ENCODE results near the gene RBM28.
"Not testable (repeated sequence)": the region's sequence is repeated elsewhere in the genome, so short reads cannot be mapped to it uniquely, and the experiment has no call there.

Gene RBM28

DNA sequence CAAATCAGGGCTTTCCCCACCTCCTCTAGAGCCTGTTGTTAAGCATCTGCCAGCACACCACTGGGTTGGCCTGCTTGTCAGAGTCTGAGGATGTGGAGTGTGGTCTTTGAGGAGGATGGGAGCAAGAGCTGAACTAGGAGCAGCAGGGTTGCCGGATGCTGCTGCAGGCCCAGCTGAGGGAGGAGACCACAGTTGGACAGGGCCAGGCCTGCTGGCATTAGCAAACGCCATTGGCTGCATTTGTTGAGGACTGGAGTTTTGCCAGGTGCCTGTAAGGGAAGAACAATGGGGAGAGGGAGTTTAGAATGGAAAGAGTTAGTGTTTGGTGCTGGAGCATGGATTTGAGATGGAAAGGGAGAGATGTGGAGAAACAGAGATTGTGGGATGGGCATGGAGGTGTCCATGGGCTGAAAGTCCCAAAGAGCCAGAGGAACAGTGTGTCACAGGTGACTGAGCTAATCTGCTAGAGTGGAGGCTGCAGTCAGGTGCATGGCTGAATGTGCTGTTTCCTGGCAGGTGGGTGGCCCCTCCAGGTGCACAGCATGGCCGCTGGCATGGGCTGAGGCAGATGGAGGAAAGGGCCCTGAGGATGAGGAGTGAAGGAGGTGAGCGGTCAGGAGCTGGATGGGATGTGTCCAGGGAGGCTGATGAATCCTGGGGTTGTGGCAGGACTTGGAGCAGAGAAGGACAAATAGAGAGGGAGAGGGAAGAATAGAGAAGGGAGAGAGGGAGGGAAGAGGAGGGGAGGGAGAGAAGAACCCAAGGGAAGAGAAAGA lies 61.9 kb downstream of the RBM28 start:
- DNase-seq, result no peak

DNA sequence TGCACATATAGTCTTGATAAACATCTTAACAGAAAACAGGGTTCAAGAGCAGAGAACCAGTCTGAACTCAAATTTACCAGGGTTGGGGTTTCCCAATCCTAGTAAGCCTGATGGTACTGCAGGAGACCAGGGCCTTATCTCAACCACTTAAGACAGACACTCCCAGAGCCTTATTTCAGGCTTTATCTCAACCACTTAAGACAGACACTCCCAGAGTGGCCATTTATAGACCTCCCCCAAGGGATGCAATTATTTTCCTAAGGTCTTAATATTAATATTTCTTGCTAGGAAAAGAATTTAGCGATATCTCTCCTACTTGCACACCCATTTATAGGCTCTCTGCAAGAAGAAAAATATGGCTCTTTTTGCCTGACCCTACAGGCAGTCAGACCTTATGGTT lies 63.3 kb downstream of the RBM28 start:
- not testable (repeated sequence) for DNase-seq

DNA sequence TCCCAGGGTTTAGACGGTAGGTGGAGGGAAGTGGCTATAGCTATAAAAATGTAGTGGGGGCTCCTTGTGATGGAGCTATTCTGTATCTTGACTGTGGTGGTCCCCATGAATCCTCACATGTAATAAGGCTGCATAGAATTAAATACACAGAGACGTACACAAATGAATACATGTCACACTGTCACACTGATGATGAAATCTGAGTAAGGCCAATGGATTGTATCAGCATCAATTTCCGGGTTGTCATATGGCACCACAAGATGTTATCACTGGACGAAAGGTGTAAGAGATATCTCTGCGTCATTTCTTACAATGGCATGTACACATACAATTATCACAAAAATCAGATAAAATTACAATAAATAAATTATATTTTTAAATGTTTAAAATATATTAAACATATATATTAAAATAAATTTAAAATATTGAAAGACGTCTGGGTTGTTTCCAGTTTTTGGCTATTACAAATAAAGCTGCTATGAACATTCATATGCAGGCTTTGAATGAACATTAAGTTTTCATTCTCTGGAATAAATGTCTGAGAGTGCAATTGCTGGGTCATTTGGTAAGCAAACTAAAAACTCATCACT lies 64.5 kb downstream of the RBM28 start:
- no peak for DNase-seq

- no peak for DNase-seq
Observed at GRCh38 chr7:128278366-128278765, 65.3 kb downstream of the RBM28 start.

- no peak for DNase-seq
Observed at GRCh38 chr7:128275681-128276080, 68.0 kb downstream of the RBM28 start.

DNA sequence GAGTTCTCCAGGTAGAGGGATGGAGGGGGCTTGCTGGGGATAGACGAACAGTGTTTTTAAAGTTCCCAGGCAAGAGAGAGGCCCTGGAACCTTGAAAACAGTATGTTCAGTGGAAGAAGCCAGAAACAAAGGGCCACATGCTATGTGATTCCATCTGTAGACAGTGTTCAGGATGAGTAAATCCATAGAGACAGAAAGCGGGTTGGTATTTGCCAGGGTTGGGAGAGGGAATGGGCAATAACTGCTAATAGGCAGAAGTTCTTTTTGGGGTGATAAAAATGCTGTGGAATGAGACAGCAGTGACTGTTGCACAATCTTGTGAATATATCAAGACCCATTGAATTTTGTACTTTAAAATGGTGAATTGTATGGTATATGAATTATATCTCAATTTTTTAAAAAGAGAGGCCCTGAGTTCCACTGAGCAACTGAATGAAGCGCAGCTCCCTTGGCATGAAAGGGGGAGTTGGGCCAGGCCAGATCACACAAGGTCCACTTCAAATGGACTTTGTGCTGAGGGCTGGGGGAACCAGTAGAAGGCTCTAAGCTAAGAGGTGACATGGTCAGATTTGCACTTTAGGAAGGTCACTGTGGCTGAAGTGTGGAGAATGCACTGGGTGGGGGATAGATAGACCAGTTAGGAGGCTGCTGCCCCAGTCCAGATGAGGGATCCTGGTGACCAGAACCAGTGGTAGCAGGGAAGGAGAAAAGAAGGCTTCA lies 68.7 kb downstream of the RBM28 start:
- DNase-seq, result no peak

DNA sequence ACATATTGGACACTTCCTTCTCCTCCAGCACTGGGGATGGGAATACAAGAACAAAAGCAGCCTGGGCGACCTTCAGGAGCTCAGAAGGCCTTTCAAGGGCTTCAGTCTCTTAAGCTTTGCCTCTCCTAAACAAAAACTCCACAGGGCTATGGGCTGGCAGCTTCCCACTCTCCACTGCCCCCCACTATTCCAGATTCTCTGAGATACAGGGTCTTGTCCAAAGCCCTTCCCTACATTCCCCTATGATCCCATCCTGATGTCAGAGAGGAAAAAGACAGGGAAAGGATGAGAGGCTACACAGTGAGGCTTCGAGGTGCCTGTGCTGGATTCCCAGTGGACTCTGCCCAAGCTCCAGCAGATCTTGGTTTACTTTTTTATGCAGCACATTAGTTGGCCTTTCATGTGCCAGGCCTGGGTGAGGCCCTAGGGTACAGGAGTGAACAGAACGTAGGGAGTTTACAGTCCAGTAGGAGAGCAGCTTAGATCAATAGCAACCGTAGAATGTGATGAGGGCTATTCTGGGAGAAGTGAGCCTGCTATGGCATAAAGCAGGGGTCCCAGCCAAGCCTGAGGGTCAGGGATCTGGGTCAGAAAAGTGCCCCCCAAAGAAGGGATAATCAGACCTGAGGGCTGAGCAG lies 69.3 kb downstream of the RBM28 start:
- DNase-seq, result no peak

GRCh38 chr7:128271942-128272481 lies 71.7 kb downstream of the RBM28 start:
- no peak for DNase-seq

DNA sequence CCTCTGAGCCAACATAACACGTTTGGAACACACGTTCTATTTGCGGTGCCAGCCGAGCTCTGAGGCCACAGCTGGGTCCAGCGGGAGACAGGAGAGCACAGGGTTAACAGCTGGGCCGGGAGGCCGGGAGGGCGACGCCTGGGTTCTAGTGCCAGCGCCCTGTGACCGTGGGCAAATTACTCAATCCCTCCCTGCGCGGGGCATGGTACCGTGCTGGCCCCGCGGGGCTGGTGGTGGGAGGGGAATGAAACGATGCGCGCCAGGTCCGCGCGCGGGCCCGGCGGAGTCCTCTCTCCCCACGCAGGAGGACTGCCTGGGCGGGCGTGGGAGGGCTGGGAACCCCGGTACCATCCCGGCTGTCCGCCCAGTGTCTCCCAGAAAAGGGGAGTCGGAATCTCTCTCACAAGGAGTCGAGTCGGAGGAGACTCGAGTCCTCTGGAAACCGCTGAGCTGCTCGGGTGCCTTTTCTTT lies 72.2 kb downstream of the RBM28 start:
- DNase-seq, result no peak

DNA sequence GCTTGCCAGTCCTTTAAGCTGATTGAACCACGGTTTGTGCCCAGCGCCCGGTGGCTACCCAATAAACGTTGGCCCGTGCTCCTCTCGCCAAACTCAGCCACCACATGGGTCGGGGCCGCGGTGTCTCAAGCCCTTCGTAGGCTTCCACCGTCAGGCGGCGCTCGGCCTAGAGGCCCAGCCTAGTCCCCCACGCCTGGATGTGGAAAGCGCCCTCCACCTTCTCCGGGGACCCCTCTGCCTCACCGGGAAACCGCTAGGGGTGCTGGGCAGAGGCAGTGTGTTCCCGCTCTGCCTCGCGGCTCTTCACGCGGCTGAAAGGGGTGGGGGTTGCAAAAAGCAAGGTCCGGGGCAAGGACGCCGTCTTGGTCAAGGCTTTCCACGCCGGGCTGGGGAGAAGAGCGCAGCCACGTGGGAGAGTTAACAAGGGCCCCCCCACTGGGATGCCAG lies 72.9 kb downstream of the RBM28 start:
- DNase-seq, result no peak

DNA sequence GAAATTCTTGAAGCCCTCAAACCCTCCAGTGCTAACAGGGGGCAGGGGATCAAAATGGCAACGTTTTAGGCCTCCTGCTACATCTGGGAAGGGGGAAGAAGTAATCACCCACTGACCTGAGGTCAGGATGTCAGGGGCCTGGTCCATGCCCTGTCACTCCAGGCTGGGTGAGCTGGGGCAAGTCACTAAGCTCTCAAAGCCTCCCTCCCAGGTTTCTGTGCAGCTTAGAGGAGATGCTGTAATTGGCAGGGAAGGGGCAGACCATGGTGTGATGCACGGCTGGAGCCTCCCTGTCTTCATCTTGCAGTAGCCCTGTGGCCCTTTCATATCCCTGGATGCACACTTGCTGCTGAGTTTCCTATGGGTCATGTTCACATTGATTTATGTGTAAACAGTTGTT lies 75.5 kb downstream of the RBM28 start:
- DNase-seq, result no peak

GRCh38 chr7:128267595-128267924 lies 76.1 kb downstream of the RBM28 start:
- DNase-seq, result no peak

- DNase-seq, result peak; percentile 29 to 45
Observed at GRCh38 chr7:128266883-128267594, 76.7 kb downstream of the RBM28 start.

GRCh38 chr7:128266529-128266882 lies 77.2 kb downstream of the RBM28 start:
- no peak for DNase-seq

DNA sequence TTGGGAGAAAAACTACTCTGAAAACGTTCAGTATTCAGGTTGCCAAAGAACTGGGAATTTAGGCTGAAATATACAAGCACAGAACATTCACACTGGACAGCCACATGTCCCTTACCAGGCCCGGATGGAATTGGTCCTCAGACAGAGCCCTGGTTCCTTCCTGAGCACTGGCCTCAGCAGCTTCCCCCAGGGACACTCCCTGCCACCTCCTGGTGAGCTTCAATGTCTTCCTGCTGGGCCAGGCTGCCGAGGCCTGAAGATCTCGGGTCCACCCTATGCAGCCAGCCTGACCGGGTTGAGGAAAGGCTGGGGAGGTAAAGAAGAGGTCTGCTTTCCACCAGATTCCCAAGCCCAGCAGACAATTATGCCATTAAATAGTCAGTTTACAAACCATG lies 77.8 kb downstream of the RBM28 start:
- no peak for DNase-seq

GRCh38 chr7:128265156-128265905 lies 78.4 kb downstream of the RBM28 start:
- DNase-seq, result no peak

GRCh38 chr7:128264477-128264876 lies 79.2 kb downstream of the RBM28 start:
- no peak for DNase-seq

DNA sequence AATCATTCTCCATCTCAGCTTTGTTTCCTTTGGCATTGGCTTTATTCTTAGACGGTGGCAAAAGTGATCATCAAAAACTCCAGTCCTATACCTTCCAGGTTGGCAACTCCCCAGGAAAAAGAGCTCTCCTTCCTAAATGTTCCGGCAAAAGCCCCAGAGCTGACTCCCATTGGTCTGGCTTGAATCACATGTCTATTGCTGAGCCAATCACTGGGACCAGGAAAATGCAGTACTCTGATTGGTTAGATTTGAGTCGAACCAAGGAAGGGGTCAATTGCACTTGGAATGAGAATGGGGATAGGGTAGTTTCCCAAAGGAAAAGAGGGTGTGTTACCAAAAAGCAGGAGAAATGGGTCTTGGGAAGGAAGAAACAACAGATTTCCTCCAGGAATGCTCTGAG lies 80.3 kb downstream of the RBM28 start:
- no peak for DNase-seq

GRCh38 chr7:128262273-128263028 lies 81.3 kb downstream of the RBM28 start:
- no peak for DNase-seq

DNA sequence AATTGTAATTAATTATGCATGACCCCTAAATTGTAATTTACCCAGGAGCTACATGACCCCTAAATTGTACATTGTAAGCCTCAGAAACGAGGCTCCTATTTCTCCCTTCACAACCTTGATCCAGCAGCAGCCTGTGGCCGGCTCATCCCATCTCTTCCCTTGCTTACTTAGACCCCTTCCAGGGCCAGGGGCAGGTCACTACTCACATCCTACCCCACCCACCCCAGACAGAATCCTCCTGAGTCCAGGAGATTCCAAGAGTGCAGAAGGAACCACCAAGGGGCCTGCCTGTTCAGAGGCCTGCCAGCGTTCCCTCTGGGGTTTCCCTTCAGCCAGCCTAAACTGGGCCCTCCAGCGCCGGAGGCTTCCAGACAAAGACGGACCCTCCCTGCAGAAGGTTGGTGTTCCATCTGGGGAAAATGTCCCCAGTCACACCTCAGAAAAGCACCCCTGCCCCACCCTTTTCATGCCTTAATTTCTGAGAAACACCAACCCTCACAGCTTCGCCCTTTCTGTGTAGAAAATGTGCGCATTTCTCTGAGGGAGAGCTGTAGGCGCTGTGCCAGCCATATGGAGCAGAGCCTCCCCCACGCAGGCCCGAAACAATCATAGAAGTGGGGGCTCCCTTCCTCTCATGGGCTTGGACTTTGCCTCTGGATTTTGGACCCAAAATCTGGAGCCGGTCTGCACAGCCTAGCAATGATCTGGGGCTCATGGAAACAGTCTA lies 83.5 kb downstream of the RBM28 start:
- no peak for DNase-seq
